KBM-7 (cell line): ENCODE measurements around the gene RAB41.
"Not testable (repeated sequence)": the region's sequence is repeated elsewhere in the genome, so short reads cannot be mapped to it uniquely, and the experiment has no call there.

Experiments
- DNase-seq: peaks from one replicate; pipeline ENCODE4 v3.0.0-alpha.2; 2015
- in situ Hi-C: fragments of 300-500 bp; cut with MboI; formaldehyde crosslinking; loops from 2 replicates; pipeline ENCODE4 v1.14.3; 2020; ENCODE audit warnings: low sequenced_read_pairs, low pct_unique_long_range_greater_than_20kb, mixed read lengths

The RAB41 gene

DNA sequence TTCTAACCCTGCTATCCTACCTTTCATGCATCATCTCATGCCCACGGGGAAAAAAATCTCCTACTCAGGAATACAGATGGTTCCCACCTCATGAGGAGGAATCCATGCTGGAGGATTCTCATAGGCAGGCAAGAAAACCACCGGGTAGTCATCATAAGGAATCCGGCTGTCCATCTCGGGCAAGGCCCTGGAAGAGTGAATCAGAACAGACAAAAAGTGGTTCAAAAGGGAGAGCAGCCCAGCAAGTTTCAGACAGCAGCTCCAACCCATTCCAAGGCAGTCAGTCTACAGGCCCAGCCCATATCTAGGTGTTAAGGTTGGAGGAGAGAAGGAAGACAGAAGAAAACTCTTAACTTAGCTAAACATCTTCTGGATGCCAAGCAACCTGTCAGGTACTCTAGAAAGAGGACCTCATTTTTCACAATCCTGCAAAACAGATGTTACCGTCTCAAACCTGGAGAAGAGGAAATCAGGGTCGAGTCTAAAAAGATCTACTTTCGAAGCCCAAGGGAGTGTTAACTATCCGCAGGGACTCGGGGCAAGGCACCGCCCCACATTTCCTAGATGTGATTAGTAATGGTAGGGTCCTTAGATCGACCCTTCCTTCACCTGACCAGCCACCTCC is 7.3 kb downstream of the RAB41 start:
- in situ Hi-C loops, result no loop called here

DNA sequence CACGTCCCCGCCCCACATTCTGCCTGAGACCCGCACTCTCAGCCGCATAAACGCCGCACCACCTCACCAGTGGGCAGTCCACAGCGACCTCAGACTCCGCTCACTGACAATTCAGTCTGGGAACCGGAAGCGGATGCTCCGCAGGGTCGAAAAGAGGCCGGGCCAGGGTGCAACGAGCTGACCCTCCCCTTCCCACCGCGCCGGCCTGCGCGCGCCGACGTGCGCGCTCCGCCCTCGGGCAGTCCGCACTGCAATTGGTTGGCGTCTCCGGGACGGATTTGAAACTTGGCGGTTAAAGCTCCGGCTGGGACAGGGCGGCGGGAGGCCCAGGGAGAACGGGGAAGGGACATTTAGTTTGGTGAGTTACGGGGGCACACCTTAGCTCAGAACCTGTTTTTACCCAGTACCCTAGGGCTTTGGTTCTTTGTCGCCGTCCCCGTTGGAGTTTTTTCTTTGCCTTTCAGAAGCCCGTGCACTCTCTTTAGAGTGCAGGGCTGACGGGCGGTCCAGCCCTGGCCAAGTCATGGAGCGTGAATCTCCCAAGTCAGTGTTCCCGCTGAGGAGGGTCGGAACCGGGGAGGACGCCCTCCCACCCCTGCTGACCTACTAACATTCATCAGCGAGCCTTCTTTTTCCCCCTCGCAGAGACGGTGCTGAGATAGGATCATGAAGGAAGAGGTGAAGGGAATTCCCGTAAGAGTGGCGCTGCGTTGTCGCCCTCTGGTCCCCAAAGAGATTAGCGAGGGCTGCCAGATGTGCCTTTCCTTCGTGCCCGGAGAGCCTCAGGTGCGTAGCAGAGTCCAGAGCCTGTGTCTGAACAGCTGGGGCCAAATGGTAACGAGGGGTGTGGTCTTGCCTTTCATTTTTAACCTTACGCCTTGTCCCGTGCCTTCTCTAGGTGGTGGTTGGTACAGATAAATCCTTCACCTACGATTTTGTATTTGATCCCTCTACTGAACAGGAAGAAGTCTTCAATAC is 8.1 kb downstream of the RAB41 start, which contains the start of the genes KIF4A and PDZD11:
KIF4A (plus strand) TSS at position 312 of the 978 bp plus-strand sequence; CDS start at position 667, 355 bp downstream.
PDZD11 (minus strand) TSS at position 135 of the 978 bp plus-strand sequence. CDS start 586 bp downstream, outside the sequence.
- peak; percentile 95 for DNase-seq
- in situ Hi-C loops, result no loop called here

More for the DNA sequence above, 7.3 kb downstream of the RAB41 start:
- DNase-seq, result no peak

DNA sequence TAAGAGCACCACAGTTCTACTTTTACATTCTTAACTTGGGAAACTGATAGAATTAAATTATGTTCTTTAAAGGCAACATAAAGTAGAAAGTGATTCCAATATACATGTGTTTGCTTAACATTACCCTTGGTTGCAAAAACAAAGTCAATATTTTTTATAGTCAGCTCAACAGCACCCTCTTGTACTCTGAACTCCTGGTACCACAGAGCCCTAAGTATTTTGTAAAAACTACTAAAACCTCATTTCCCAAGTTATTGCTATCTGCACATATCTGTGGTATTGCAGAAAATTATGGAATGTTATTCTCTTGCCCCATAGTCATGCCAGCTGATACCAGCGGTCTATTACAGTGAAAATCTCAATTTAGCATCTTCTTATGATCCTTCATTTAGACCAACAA is 10.8 kb downstream of the RAB41 start:
- in situ Hi-C loops, result no loop called here
- DNase-seq, result no peak

DNA sequence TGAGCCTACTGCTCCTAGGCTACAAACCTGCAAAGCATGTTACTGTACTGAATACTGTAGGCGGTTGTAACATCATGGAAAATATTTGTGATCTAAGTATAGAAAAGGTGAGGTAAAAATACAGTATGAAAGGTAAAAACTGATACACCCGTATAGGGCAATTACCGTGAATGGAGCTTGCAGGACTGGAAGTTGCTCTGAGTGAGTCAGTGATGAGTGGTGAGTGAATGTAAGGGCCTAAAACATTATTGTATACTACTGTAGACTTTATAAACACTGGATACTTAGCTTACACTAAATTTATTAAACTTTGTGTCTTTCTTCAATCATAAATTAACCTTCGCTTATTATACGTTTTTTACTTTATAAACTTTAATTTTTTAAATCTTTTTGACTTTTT is 11.6 kb downstream of the RAB41 start:
- DNase-seq, result no peak

DNA sequence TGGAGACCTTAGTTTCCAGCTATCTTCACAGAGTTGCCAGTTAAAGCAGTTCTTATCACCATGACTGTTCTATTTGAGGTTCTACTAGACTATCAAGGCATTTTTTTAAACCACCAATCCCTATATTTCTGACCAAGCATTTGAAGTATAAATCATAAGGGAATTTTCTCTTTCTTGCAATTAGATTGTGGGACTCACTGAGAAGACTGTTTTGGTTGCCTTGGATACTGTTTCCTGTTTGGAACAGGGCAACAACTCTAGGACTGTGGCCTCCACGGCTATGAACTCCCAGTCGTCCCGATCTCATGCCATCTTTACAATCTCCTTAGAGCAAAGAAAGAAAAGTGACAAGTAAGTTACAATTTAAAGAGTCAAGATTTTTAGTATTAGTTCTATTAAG is 19.7 kb downstream of the RAB41 start:
- peak; percentile 8 for DNase-seq
- in situ Hi-C loops, result no loop called here

More for the DNA sequence above, 11.6 kb downstream of the RAB41 start:
- in situ Hi-C loops, result no loop called here

DNA sequence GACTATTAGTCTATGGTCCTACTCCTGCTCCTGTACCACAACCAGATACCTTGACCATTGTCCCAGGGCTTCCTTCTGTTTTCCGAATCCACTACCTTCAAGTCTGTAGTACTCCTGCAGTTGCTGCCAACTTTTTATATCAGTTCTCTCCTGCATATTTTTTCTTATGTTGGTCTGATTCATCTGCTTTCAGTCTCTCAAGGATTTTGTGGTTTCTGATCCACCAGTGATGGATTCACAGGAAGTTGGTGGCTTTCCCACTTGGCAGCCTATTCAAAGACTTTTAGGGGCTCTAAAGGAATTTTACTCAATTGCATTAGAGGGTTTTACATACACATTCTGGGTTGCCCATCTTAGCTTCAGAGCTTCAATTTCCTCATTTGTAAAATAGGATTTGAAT is 31.5 kb downstream of the RAB41 start:
- no peak for DNase-seq
- in situ Hi-C loops, result no loop called here

DNA sequence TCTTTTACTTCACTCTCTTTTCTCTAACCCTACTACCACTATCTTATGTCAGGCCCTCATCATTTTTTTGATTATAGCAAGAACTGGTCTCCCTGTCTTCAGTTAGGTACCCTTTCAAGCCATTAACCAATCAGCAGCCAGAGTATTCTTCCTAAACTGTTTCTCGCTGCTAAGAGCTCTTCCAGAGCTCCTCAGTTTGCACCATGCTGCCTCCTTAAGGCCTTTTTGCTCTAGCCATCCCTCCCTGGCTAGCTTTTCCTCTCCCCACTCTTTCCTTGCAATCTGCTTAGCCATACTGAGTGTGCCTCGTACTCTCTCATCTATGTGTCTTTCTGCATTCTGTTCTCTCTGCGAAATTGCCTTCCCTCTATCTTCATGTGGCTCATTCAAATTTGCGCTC is 40.8 kb downstream of the RAB41 start:
- in situ Hi-C loops, result no loop called here

DNA sequence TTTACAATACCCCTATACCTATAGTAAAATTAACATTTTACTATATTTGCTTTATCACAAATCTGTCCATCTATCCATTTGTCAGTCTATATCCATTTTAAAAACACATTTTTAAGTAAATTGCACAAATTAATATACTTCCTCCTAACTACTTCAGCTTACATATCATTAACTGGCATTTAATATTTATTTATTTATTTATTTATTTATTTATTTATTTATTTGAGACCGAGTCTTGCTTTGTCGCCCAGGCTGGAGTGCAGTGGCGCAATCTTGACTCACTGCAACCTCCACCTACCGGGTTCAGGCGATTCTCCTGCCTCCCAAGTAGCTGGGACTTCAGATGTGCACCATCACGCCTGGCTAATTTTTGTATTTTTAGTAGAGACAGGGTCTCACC is 41.7 kb downstream of the RAB41 start:
- in situ Hi-C loops, DNase-seq: not testable (repeated sequence)

More for the DNA sequence above, 40.8 kb downstream of the RAB41 start:
- no peak for DNase-seq

DNA sequence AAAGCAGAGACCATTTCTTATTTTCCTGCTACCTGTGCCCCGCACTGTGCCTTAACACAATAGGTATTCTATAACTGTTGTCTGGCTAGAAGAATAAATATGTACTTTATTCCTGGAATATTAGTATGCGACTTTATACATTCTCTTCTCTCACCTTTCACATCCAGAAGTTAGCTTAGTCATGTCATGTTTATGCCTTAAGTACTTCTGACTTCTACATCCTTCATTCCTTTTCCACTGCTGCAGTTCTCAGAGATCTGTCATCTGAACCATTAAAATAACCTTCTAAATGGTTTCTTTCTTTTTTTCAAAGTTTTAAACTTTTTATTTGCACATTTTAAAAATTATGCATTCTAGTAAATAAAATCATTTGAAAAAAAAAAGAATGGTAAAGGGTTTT is 42.4 kb downstream of the RAB41 start:
- no peak for DNase-seq
- in situ Hi-C loops, result no loop called here

DNA sequence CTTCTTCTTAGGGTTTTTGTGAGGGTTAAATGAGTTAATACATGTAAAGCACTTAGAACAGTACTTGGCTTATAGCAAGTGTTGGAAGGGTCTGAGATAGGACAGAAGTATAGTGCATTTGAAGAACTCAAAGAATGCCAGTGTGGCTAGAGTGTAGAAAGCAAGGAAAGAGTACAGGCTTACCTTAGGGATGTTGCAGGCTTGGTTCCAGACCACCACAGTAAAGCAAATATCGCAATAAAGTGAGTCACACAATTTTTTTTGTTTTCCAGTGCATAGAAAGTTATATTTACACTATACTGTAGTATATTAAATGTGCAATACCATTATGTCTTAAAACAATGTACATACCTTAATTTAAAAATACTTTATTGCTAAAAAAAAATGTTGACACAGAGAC is 49.2 kb downstream of the RAB41 start:
- DNase-seq, result no peak
- in situ Hi-C loops, result no loop called here

DNA sequence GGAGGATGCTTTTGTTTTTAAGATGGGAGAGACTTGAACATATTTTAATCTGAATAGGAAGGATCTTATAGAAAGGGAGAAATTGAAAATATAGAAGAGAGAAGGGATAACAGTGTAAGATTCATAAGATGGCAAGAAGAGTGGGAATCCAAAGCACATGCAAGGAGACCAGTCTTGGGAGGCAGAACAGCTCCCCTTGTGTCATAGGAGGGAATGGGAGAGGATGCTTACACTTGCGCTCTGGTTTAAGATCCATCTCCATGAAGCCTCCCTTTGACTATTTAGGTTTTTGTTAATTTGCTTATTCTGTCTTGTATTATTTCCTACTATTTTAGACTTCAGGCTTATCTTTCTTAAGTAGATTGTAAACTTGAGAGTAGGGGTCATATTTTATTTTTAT is 50.6 kb downstream of the RAB41 start:
- in situ Hi-C loops, result no loop called here
- DNase-seq, result no peak
